Superior temporal gyrus (tissue), 1 donor: ENCODE results near the gene CAMK2A.

Source experiments
- DNase-seq: peaks from one replicate; pipeline ENCODE4 v3.0.0-alpha.2; 2016; ENCODE audit errors: extremely low spot score

CAMK2A gene

DNA sequence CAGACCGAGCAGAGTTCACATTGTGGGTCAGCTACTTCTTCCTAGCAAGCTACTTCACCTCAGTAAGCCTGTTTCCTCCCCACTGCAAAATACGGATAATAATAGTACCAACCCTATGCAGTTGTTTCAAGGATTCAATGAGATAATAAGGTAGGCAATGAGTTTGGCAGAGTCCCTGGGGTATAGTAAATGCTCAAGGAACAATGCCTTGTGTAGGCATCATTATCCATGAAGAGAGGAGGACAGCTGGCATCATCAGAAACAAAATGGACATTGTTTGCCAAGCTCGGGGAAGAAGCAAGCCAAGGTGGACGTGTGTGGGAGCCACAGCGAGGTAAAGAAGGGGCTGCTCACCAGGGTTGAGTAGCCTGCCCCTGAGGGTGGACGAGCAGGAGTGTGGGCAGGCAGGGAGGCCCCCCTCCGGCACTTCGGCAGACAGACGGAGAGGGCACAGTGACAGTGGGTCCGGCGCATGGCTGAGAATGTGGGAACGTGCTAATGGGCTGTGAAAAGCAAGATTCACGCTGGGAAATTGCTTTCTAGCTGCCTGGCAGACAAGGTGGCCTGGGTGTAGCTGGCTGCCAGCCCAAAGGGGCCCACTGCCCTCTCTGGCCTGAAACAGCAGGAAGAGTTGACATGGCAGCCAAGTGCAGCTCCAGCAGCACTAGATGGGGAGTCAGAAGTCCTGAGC is 10.1 kb downstream of the CAMK2A start:
- no peak for DNase-seq

DNA sequence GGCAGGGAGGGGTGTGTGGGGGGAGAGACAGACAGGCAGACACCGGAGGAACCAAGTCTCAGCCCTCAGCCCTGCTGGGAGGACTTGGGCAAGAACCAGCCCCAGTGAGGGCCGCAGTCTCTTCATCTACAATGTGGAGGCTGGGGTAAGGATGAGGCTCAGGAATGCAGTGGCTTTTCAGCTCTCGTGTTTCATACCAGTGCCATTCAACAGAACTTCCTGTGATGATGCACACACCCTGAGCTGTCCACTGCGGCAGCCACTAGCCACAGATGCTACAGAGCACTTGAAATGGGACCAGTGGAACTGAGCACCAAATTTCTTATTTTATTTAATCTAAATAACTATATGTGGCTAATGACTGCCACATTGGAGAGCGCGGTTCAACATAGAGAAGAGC is 10.7 kb downstream of the CAMK2A start:
- no peak for DNase-seq

DNA sequence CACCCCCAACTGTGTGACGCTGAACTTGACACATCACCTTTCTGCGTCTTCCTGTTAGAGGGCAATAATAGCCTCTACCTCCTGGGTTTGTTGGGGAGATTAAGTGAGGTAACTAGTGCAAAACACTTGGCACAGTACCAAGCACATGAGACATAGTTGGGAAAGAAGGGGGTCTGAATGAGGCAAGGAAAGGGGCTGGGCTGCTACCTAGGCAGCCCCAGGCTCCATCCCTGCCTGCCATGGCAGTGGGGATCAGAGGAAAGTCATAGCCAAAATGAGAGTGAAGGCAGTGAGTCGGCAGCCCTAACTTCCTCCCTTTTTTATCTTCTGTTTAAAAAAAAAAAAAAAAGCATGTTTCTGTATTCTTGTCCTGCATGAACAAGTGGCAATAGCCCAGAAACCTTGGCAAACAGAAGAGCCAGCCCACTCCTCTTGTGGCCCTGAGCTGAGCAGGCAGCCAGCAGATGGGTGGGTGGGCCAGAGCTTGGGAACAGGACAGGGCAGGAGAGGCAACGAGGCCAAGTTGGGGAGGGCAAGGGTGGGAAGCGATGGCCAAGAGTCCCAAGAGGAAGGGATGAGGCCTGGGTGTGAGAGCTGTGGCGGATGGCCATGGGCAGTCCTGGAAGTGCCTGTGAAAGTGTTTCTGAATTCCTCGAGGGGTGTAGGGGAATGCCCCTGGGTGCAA is 11.4 kb downstream of the CAMK2A start:
- DNase-seq: no peak

DNA sequence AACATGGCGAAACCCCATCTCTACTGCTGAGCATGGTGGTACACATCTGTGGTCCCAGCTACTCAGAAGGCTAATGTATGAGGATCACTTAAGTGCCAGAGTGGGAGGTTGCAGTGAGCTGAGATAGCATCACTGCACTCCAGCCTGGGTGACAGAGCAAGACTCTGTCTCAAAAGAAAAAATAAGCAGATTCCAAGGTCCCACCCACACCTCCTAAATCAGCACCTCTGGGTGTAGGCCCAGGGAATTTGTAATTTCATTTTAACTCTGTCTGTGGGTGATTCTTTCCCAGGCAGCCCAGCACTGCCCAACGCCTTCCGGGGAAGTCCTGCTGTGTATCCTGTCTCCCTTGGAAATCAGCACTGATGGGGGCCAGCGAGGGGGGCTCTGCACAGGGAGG is 12.5 kb downstream of the CAMK2A start:
- no peak for DNase-seq

DNA sequence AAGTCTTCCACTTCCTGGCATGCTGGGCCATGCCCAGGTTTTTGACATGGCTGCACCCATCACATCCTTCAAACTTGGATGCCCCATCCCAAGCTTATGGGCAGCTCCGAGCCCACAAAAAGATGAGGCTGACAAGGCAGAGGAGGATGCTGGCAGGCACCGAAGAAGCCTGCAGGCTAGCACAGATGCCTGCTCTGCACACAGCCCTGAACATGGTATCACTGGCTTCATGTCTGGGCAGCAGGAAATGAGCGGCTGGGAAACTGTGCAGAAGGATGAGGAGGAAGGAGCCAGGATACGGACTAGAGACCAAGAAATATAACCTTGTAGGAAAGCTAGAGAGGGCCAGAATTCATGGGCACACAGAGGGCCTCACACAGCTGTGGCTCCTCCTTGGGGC is 14.8 kb downstream of the CAMK2A start:
- DNase-seq: no peak

DNA sequence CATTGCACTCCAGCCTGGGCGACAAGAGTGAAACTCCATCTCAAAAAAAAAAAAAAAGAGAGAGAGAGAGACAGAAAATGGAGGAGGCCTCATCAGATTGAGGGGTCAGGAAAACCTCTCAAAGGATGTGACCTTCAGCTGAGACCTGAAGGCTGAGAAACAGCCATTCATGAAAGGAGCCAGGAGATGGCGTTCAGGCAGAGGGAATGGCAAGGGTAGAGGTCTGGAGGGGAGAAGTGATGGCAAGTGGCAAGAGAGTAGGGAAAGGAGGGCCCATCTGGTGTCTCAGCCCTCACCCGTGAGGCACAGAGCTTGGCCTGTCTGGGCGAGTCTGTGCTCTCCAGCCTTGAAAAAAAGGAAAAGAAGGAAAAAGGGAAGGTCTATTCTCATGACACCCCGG is 17.0 kb downstream of the CAMK2A start:
- peak; percentile 73 for DNase-seq

DNA sequence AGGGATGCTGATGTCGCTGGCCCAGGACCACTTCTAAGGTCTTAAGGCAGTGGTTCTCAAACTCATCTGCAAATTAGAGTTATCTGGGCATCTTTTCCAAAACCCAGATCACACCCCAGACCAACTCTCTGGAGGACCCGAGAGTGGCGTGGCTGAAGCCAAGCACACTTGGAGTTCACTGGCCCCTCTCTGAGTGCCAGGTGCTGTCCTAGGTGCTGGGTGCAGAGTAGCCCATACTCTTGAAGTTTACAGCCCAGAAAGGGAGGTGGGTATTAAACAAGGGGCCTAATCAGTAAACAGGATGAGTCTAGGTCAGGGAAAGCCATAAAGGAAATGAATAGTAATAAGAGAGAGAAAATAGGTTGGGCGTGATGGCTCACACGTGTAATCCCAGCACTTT is 17.6 kb downstream of the CAMK2A start:
- no peak for DNase-seq

DNA sequence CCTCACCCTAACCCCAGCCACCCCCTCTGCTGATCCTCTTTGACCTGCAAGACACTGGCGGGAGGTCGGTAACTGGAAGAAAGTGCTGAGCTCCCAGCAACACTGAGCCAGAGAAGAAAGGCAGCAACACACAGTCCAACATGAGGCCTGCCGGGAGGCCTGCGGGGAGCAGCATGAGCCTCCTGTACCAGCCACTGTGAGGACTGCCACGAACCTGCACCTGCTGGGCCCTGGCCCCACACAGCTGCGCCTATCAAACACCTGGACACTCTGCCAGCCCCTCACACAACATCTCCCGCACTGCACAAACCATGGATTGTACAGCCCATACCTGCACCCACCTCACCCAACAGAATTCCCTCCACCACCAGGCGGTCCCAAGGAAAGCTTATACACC is 18.3 kb downstream of the CAMK2A start:
- no peak for DNase-seq

DNA sequence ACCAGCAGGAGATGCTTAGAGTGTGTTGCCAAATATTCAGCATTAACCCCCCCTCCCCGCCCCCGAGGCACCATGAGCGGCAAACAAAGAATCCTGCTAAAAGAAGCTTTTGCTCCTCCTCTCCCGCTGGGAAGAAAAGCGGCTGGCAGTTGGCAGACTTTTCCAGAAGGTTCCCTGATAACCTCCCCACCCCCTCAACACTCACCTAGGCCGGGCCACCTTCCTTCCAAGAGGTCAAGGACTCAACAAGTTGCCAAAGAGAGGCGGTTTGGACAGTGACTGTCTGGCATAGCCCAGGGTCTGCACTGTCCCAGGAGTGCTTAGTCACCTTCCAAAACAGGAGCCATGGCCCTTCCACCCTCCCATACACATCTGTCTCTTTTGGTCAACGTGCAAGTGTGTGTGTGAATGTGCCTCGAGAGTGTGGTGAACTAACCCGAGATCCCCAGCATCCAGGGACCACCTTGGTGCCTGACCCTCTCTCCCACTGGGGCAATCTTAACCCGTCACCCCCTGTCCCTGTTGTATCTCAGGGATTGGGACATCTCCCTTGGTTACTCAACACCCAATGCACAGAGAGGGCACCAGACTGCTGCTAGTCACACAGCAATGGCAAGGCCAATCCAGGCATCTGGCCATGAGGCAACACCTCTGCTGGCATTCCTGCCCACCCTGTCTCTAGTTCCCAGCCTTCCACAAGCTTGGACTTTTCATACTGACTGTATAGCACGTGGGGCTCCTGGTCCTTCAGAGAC is 18.9 kb downstream of the CAMK2A start:
- no peak for DNase-seq

DNA sequence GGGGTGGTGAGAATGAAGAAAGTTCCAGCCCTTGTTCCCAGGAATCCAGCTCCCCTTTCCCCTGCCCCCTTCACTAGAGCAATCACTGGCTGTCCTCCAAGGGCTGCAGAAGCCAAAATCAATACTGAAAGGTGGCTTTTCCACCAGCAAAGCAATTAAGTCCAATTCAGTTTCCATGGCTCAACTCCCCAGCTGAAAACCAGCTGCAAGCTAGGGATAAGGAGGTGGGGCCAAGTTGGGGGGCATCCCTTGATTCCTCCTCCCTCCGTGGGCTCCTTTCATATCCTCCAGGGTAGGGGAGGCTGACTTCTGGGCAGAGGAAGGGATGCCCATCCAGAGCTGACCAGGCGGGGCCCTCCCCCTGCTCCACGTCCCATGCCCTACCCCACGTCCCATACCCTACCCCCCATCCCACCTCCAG is 22.7 kb downstream of the CAMK2A start:
- no peak for DNase-seq

DNA sequence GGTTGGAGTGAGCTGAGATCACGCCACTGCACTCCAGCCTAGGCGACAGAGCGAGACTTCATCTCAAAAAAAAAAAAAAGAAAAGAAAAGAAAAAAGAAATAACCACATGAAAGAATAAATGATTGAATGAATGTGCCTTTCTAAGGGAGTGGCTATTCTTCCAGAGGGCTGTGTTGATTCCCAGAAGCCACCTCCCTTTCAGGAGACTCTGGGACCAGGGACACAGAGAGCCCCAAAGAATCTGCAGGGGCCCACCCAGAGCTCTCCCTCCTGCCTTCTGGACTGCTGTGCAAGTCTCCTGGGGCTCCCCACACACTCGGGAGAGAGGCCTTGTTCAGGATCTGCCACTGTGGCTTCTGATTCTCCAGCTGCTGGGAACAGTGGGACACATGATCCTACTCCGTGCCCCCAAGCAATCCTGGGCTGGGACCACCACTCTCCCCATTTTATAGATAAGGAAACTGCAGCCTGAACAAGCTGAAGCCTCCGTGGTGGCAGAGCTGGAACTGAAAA is 23.6 kb downstream of the CAMK2A start:
- DNase-seq: peak; percentile 9

DNA sequence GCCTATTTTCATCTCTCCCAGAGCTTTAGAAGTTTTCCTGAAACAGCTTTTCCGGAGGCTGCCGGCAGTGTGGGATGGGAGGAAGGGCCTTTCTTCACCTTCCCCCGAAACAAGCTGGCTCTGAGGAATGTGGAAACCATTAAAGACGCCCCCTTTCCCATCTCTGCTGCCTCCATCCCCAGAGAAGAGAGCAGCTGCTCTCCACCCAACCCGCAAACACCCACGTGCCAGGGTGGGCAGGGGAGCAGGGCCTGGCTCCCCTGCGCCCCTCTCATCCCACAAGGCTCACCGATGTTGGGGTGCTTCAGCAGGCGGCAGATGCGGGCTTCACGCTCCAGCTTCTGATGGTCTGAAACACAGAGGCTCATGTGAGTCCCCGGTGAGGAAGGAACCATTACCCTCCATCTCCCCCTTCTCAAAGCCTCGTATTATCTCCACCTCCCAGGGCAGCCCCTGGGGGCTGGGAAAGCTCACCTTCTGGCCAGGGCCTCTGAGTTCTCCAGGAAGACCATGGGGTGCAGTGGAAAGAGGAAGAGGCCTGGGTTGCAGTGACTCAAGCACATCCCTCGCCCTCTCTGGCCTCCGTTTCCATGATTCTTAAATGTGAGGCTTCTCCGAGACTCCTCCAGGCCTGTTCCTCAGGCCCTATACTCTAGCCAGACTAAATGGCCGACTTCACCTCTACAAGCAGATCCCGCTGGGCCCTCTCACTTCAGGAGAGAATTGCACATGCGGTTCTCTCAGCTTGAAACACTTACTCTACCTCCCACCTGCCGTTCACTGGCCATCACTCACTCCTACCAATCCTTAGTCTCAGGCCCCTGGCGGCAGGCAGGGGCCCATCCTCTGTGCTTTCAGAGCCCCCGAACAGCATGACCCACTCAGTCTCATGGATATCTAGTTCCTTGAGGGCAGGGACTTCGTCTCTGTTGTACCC is 24.6 kb downstream of the CAMK2A start:
- DNase-seq: no peak

DNA sequence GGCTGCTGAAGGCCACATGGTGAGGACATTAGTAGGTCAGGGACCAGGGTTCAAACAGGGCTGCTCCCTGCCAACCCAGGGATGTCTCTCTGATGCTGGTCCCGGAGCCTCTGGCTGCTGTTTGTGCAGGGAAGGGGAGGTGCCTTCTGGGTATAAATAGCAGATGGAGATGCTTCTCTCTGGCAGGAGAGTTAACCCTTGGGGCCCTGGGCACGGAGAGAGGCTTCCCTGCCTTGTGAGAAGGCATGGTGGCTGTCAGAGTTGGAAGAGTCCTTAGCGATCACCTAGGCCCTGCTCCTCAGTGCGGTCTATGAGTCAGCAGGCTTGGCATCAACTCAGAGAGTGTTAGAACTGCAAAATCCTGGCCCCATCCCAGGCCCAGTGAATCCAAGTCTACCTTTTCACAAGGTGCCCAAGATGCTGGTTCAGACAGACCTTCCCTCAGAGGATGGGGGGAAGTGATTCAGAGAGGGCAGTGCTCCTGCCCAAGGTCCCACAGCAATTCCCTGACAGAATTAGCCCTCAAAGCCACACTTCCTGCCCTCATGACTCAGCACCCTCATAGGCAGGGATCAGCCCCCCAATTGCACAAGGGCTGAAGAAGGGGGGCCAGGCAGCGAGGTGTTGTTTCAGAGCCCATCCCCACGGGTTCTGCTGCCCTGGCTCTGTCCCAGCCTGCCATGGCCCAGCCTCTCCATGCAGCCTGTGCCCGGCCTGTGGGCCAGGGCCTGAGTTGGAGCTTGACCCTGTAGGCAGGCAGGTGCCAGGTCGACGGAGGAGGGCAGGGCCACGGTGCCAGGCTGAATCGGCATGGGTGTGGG is 25.6 kb downstream of the CAMK2A start:
- DNase-seq: no peak

DNA sequence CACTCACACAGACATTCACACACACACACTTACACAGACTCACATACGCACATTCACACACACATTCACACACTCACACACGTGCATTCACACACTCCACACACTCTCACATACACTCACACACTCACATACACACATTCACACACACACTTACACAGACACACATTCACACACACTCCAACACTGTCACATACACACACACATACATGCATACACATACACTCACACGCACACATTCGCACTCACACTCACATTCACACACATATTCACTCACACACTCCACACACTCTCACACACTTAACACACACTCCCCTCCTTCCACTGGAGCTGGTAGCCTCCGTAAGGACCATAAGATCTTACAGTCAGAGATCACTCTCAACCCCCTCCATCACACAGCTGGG is 26.2 kb downstream of the CAMK2A start:
- no peak for DNase-seq

DNA sequence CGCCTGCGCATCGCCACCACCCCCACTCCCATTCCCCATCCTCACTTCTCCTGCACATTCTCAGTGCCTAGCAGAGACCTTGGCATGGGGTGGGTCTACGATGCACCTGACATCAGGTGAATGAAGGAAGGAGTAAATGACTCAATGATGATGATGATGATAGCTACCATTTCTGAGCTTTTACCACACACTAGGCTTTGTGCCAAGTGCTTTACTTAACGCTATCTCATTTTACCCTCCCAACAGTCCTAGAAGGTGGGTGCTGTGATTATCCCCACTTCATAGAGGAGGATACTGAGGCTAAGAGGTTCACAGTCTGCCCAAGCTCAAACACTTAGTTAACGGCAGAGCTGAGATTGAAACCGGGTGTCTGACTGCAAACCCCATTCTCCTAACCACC is 27.1 kb downstream of the CAMK2A start:
- DNase-seq: no peak

DNA sequence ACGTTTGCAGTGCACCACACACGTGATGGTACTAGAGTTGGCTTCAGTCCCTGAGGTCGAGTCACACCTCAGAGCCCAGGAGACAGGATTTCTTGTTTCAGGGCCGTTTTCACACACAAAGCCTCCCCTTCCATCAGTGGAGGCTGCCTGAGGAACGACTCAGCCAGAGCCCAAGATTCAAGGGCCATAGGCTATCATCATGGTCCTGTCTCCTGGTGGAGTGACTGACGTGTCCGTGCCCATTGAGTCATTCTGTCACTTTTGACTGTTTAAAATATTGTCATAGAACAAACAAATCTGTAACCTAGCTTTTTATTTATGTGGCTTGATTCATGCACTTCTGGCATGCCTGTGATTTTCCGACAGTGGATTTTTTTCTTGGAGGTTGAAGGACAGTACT is 28.3 kb downstream of the CAMK2A start:
- DNase-seq: no peak

DNA sequence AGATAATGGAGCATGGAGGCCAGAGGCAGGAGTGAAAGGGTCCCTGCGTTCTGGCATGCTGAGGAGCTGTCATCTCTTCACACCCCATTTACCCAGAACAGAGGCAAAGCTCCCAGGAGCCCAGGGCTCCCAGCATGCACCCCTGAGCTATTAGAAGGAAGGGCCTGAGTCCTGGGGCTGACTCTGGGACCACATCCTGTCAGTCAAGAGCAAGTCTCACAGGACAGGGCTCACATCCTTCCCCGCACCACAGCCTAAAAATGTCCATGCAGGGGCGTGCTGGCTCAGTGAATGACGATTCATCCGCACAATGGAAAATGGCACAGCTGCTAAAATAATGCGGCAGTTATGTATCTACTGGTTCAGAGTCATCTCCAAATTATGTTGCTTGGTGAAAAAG is 31.4 kb downstream of the CAMK2A start:
- no peak for DNase-seq

DNA sequence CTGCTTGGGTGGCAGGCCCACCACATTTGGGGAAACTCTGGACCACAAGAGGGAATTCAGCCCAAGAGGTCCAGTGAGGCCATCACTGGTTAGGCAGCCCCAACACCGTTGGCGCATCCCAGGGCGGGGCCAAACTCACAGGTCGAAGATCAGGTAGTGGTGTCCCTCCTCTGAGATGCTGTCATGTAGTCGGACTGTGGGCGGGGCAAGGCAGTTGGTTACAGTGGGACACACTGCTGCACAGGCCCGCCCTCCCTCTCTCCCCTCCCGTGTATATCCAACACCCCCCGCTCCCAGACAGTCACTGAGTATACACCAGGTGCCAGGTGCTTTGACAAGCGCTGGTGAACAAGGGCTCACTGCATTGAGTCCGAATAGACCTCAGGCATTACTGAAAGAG is 32.1 kb downstream of the CAMK2A start:
- no peak for DNase-seq

DNA sequence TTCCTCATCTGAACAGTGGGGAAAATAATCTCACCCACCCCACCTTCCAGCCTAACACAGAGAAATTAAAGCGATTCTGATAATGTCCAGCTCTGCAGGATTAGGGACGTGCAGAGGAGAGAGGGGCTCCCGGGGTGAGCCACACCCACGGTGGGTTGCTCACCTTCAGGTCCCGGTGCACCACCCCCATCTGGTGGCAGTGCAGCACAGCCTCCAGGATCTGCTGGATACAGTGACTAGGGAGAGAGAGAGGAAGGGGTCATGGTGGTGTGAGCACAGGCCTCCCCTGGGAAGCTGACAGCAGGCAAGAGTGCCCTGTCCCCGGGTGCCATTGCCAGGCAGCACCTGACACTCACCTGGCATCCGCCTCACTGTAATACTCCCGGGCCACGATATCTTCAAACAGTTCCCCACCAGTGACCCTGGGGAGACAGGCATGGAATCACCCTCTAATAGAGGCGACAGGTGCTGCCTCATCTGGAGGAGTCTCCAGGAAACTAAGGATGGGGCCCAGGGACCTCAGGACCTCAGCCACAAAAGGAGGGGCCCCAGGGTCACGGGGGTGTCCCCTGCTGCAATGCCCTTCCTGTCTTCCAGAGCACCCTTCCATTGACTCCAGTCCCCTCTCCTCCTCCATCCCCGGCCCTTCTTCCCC is 33.0 kb downstream of the CAMK2A start:
- no peak for DNase-seq
